Stimulated activated CD4-positive, alpha-beta T cell treated with anti-CD3 and anti-CD28 coated beads, Interleukin-1b, Interleukin-23, amount 100 ng/mL, for 48 hours (primary cell): ENCODE results near the gene DCANP1.

Experiments used
- DNase-seq: peaks from one replicate; pipeline ENCODE4 v3.0.0-alpha.2; 2020

DCANP1 gene

GRCh38 chr5:135456238-135457099 is 9.3 kb upstream of the DCANP1 start:
- no peak for DNase-seq

GRCh38 chr5:135455876-135456237 is 8.7 kb upstream of the DCANP1 start:
- DNase-seq = no peak

GRCh38 chr5:135454946-135455345 is 7.8 kb upstream of the DCANP1 start:
- DNase-seq = no peak

- DNase-seq = no peak
Measured at GRCh38 chr5:135453613-135454012, 6.5 kb upstream of the DCANP1 start.

- DNase-seq = no peak
Measured at GRCh38 chr5:135452321-135453030, 5.3 kb upstream of the DCANP1 start, which contains the start of gene TIFAB. Gene TIFAB, minus strand, starts transcription at chr5:135452351. Its CDS starts 2,412 bp downstream, at chr5:135449939.

GRCh38 chr5:135451581-135452320 is 4.6 kb upstream of the DCANP1 start:
- no peak for DNase-seq

- DNase-seq = no peak
Measured at GRCh38 chr5:135450952-135451351, 3.8 kb upstream of the DCANP1 start.

GRCh38 chr5:135450336-135450735 is 3.2 kb upstream of the DCANP1 start:
- no peak for DNase-seq

- no peak for DNase-seq
Measured at GRCh38 chr5:135449644-135450043, 2.5 kb upstream of the DCANP1 start.

- no peak for DNase-seq
Measured at GRCh38 chr5:135448791-135449507, 1.8 kb upstream of the DCANP1 start.

- no peak for DNase-seq
Measured at GRCh38 chr5:135448071-135448739, 1.1 kb upstream of the DCANP1 start.

GRCh38 chr5:135446615-135447014 is 533 bp downstream of the DCANP1 start:
- no peak for DNase-seq

GRCh38 chr5:135446206-135446605 is 942 bp downstream of the DCANP1 start:
- no peak for DNase-seq

GRCh38 chr5:135445306-135445985 is 1.7 kb downstream of the DCANP1 start:
- DNase-seq = no peak

GRCh38 chr5:135444881-135445280 is 2.3 kb downstream of the DCANP1 start:
- no peak for DNase-seq

GRCh38 chr5:135444360-135444759 is 2.8 kb downstream of the DCANP1 start:
- DNase-seq = no peak

GRCh38 chr5:135443161-135443960 is 3.8 kb downstream of the DCANP1 start:
- DNase-seq = no peak

GRCh38 chr5:135442431-135443160 is 4.6 kb downstream of the DCANP1 start:
- DNase-seq = no peak

GRCh38 chr5:135441919-135442318 is 5.2 kb downstream of the DCANP1 start:
- no peak for DNase-seq

GRCh38 chr5:135441350-135441831 is 5.8 kb downstream of the DCANP1 start:
- DNase-seq = no peak
